GM21528 (cell line): ENCODE results near the gene IQGAP1.
"Not testable (repeated sequence)": the region's sequence is repeated elsewhere in the genome, so short reads cannot be mapped to it uniquely, and the experiment has no call there.

Source experiments
- ATAC-seq: cut with Tn5 transposase; IDR thresholded peaks from one replicate; pipeline ENCODE4 v1.9.1; 2021; ENCODE audit warnings: mild to moderate bottlenecking, moderate library complexity; ENCODE audit not compliant: unreplicated experiment, low FRiP score

IQGAP1 gene

GRCh38 chr15:90519688-90520087 is 131.6 kb downstream of the IQGAP1 start:
- no peak for ATAC-seq

- ATAC-seq, result no peak
These were observed 132.3 kb downstream of the IQGAP1 start for GRCh38 chr15:90520365-90520764.

GRCh38 chr15:90523373-90523772 is 135.3 kb downstream of the IQGAP1 start:
- ATAC-seq, result no peak

- not testable (repeated sequence) for ATAC-seq
These were observed 136.2 kb downstream of the IQGAP1 start for GRCh38 chr15:90524018-90524803.

- no peak for ATAC-seq
These were observed 140.9 kb downstream of the IQGAP1 start for GRCh38 chr15:90529011-90529370.

- peak; percentile 72 for ATAC-seq
These were observed 141.6 kb downstream of the IQGAP1 start, which contains the start of gene CRTC3 for GRCh38 chr15:90529371-90530249. TSS of gene CRTC3 (plus strand) at chr15:90529923. CDS start at chr15:90530072, 149 bp downstream.

- ATAC-seq, result peak; percentile 58
These were observed 142.4 kb downstream of the IQGAP1 start for GRCh38 chr15:90530250-90531051.

- no peak for ATAC-seq
These were observed 143.1 kb downstream of the IQGAP1 start for GRCh38 chr15:90531147-90531546.

GRCh38 chr15:90535254-90535653 is 147.2 kb downstream of the IQGAP1 start:
- ATAC-seq, result no peak

- ATAC-seq, result no peak
These were observed 151.7 kb downstream of the IQGAP1 start for GRCh38 chr15:90539789-90540188.

GRCh38 chr15:90540768-90541167 is 152.7 kb downstream of the IQGAP1 start:
- ATAC-seq, result no peak

- no peak for ATAC-seq
These were observed 157.1 kb downstream of the IQGAP1 start for GRCh38 chr15:90545095-90545494.

GRCh38 chr15:90547540-90547939 is 159.5 kb downstream of the IQGAP1 start:
- no peak for ATAC-seq

- ATAC-seq, result no peak
These were observed 162.9 kb downstream of the IQGAP1 start for GRCh38 chr15:90550919-90551318.
